Neural progenitor cell (in vitro differentiated cells): ENCODE measurements around the gene EHMT2. TPM values are rescaled to one million over a fixed set of nuclear protein-coding genes. Genes with fewer than 3 reads are reported as not detected.

Experiments
- DNase-seq: peaks from one replicate; pipeline ENCODE4 v3.0.0-alpha.2; 2016; ENCODE audit warnings: low spot score
- H2AFZ ChIP-seq: fragments of 200-600 bp; sonication (generic); replicated peaks from 2 replicates; pipeline ENCODE4 v1.6.1; 2016; ENCODE audit warnings: antibody characterized with exemption
- H3F3A ChIP-seq: fragments of 200-600 bp; sonication (generic); 2 replicates; pipeline ENCODE4 v1.6.1; 2016; ENCODE audit warnings: antibody characterized with exemption, low read depth
- H3K27ac ChIP-seq: fragments of 200-600 bp; sonication (generic); 2 replicates; pipeline ENCODE4 v1.5.1; 2016; ENCODE audit warnings: mild to moderate bottlenecking
- H3K27me3 ChIP-seq: fragments of 200-600 bp; sonication (generic); 2 replicates; pipeline ENCODE4 v1.6.1; 2016; ENCODE audit warnings: mild to moderate bottlenecking, moderate library complexity
- H3K36me3 ChIP-seq: fragments of 200-600 bp; sonication (generic); 2 replicates; pipeline ENCODE4 v1.5.1; 2016
- H3K4me1 ChIP-seq: fragments of 200-600 bp; sonication (generic); 2 replicates; pipeline ENCODE4 v1.6.1; 2016; ENCODE audit warnings: mixed run types
- H3K4me2 ChIP-seq: fragments of 200-600 bp; sonication (generic); 2 replicates; pipeline ENCODE4 v1.6.1; 2016
- H3K4me3 ChIP-seq: fragments of 200-600 bp; sonication (generic); 2 replicates; pipeline ENCODE4 v1.5.1; 2016
- H3K79me2 ChIP-seq: fragments of 200-600 bp; sonication (generic); 2 replicates; pipeline ENCODE4 v1.6.1; 2016; ENCODE audit warnings: low read depth
- H3K9ac ChIP-seq: fragments of 200-600 bp; sonication (generic); 2 replicates; pipeline ENCODE4 v1.6.1; 2016
- H3K9me3 ChIP-seq: fragments of 200-600 bp; sonication (generic); 2 replicates; pipeline ENCODE4 v1.5.1; 2016; ENCODE audit warnings: low read depth
- H4K20me1 ChIP-seq: fragments of 200-600 bp; sonication (generic); 2 replicates; pipeline ENCODE4 v1.6.1; 2016; ENCODE audit warnings: low read depth
- H3K27ac Mint-ChIP-seq: 3 replicates; pipeline ENCODE4 v1.8.0; 2021; ENCODE audit warnings: mixed read lengths
- H3K27me3 Mint-ChIP-seq: 2 replicates; pipeline ENCODE4 v1.8.0; 2022; ENCODE audit warnings: low read depth, mild to moderate bottlenecking, inconsistent platforms, moderate library complexity, mixed read lengths; ENCODE audit not compliant: insufficient read depth
- H3K36me3 Mint-ChIP-seq: 3 replicates; pipeline ENCODE4 v1.8.0; 2021; ENCODE audit warnings: mixed read lengths
- H3K4me1 Mint-ChIP-seq: 3 replicates; pipeline ENCODE4 v1.8.0; 2021; ENCODE audit warnings: mixed read lengths
- H3K4me3 Mint-ChIP-seq: 3 replicates; pipeline ENCODE4 v1.8.0; 2021; ENCODE audit warnings: mild to moderate bottlenecking, moderate library complexity, mixed read lengths
- H3K9me3 Mint-ChIP-seq: 3 replicates; pipeline ENCODE4 v1.8.0; 2020; ENCODE audit warnings: mixed read lengths
- CTCF ChIP-seq: fragments of 200-600 bp; sonication (generic); IDR thresholded peaks from 2 replicates; pipeline ENCODE4 v1.5.1; 2017; ENCODE audit warnings: antibody characterized with exemption, mild to moderate bottlenecking
- EZH2 ChIP-seq: fragments of 200-600 bp; sonication (generic); IDR thresholded peaks from 2 replicates; pipeline ENCODE4 v1.6.1; 2017; ENCODE audit warnings: antibody characterized with exemption, mild to moderate bottlenecking, moderate library complexity
- EZH2phosphoT487 ChIP-seq: fragments of 200-600 bp; sonication (generic); IDR thresholded peaks from 2 replicates; pipeline ENCODE4 v1.6.1; 2017; ENCODE audit warnings: antibody characterized with exemption
- total RNA-seq: library from RNA; depleted of rRNA; stranded (reverse); fragments of >200 nt; gene quantifications from 2 replicates; pipeline ENCODE4 v1.2.3, GENCODE V29; 2015; ENCODE audit warnings: low replicate concordance

Gene EHMT2
- total RNA-seq, 1 donor from 2014 or later, result 93.3 TPM

- no peak overlapping the region for H3K9ac ChIP-seq
- peaks cover 3% of the 10 kb centered on the region for H3K27me3 Mint-ChIP-seq
- H3F3A ChIP-seq, result no peaks in the 10 kb centered on the region
- H3K27ac ChIP-seq, result no peak overlapping the region
- H3K9me3 Mint-ChIP-seq, result no peaks in the 10 kb centered on the region
- H3K79me2 ChIP-seq, result no peaks in the 10 kb centered on the region
- no peak for TF ChIP-seq CTCF
- no peak for TF ChIP-seq EZH2phosphoT487
- no peak for TF ChIP-seq EZH2
- no peaks in the 10 kb centered on the region for H3K36me3 Mint-ChIP-seq
- H3K27ac Mint-ChIP-seq, result no peak overlapping the region
- DNase-seq, result no peak
- no peak overlapping the region for H2AFZ ChIP-seq
- no peaks in the 10 kb centered on the region for H3K9me3 ChIP-seq
- no peak overlapping the region for H3K4me3 Mint-ChIP-seq
- H3K4me2 ChIP-seq, result no peak overlapping the region
- no peaks in the 10 kb centered on the region for H3K27me3 ChIP-seq
- no peaks in the 10 kb centered on the region for H4K20me1 ChIP-seq
- H3K4me3 ChIP-seq, result no peak overlapping the region
- no peaks in the 10 kb centered on the region for H3K36me3 ChIP-seq
- H3K4me1 Mint-ChIP-seq, result peaks cover 2% of the 10 kb centered on the region
- H3K4me1 ChIP-seq, result no peaks in the 10 kb centered on the region
Measured at GRCh38 chr6:31919624-31920303, 22.3 kb upstream of the EHMT2 start.

- Mint-ChIP-seq H3K4me3 (no peak overlapping the region), H3K27me3 (peaks cover 2% of the 10 kb centered on the region), H3K27ac (no peak overlapping the region), H3K4me1 (peaks cover 2% of the 10 kb centered on the region), H3K9me3 (no peaks in the 10 kb centered on the region), H3K36me3 (no peaks in the 10 kb centered on the region)
- Histone ChIP-seq H3K4me1 (no peaks in the 10 kb centered on the region), H2AFZ (no peak overlapping the region), H4K20me1 (no peaks in the 10 kb centered on the region), H3K79me2 (no peaks in the 10 kb centered on the region), H3K36me3 (no peaks in the 10 kb centered on the region), H3K9ac (no peak overlapping the region), H3F3A (no peaks in the 10 kb centered on the region), H3K4me2 (no peak overlapping the region), H3K27ac (no peak overlapping the region), H3K4me3 (no peak overlapping the region), H3K27me3 (no peaks in the 10 kb centered on the region), H3K9me3 (no peaks in the 10 kb centered on the region)
- no peak for TF ChIP-seq EZH2
- no peak for TF ChIP-seq CTCF
- no peak for TF ChIP-seq EZH2phosphoT487
- no peak for DNase-seq
Measured at GRCh38 chr6:31918069-31918720, 20.7 kb upstream of the EHMT2 start.

GRCh38 chr6:31915756-31916155 is 18.3 kb upstream of the EHMT2 start:
- H3K9me3 ChIP-seq, result no peaks in the 10 kb centered on the region
- H2AFZ ChIP-seq, result no peak overlapping the region
- no peaks in the 10 kb centered on the region for H4K20me1 ChIP-seq

More at GRCh38 chr6:31915756-31916155, 18.3 kb upstream of the EHMT2 start:
- Mint-ChIP-seq H3K4me1 (peaks cover 8% of the 10 kb centered on the region), H3K36me3 (no peaks in the 10 kb centered on the region), H3K9me3 (no peaks in the 10 kb centered on the region), H3K27ac (no peak overlapping the region), H3K4me3 (no peak overlapping the region), H3K27me3 (peaks cover 2% of the 10 kb centered on the region)
- H3K4me3 ChIP-seq, result no peak overlapping the region
- H3K4me1 ChIP-seq, result no peaks in the 10 kb centered on the region
- H3K79me2 ChIP-seq, result no peaks in the 10 kb centered on the region
- DNase-seq, result no peak
- TF ChIP-seq CTCF, result no peak
- no peak for TF ChIP-seq EZH2phosphoT487
- TF ChIP-seq EZH2, result no peak
- no peak overlapping the region for H3K27ac ChIP-seq
- H3K9ac ChIP-seq, result no peak overlapping the region
- no peak overlapping the region for H3K4me2 ChIP-seq
- no peaks in the 10 kb centered on the region for H3F3A ChIP-seq
- no peaks in the 10 kb centered on the region for H3K36me3 ChIP-seq
- no peaks in the 10 kb centered on the region for H3K27me3 ChIP-seq
